ENCODE measurements around the gene GIMAP1. TPM values are rescaled to one million over a fixed set of nuclear protein-coding genes. Genes with fewer than 3 reads are reported as not detected.
A peak's percentile ranks its signal among the peaks of the same experiment; 100 is the strongest.

The GIMAP1 gene
- total and polyA plus RNA-seq, 10 donors = 8.7 to 61.2 (median 34.3) TPM

GRCh38 chr7:150686030-150686631, 30.3 kb upstream of the GIMAP1 start:
- H3K36me3 ChIP-seq = peaks cover 11 to 40% (median 26%) of the 10 kb centered on the region in 6 donors
- DNase-seq = no peak
- H3K4me3 ChIP-seq = peak overlapping the region; percentile 55 to 83 (median 66)

DNA sequence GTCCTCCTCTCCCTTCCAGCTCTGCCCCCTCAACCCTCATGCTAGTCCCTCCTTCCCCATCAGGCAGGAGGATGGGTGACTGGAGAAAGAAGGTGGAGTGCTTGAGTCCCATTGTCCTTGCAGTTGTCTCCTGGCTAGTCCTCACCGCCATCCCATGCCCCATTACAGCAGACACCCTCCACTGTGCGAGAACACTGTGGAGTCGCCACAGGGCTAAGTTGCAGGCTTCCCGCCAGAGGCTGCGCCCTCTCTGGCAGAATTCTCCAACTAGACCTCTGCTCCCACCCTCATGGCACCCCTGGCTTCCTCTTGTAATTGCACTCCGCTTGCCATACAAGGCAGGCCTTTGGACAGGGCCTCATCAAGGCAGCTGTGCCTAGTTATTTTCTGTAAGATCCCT, 27.8 kb upstream of the GIMAP1 start:
- 97 to 100% (median 99%) methylated on average over 6 of the region's 6 CpGs for WGBS, 5 donors
- peak overlapping the region in 2 of 8 donors; percentile 55 to 83 for H3K4me3 ChIP-seq
- TF ChIP-seq CTCF (IDR thresholded peaks at IDR 0.05 in 8 of 11, conservative IDR thresholded peaks at IDR 0.05 in 3 of 11) = no peak
- TF ChIP-seq POLR2A (IDR thresholded peaks at IDR 0.05) = no peak
- TF ChIP-seq POLR2AphosphoS5 (IDR thresholded peaks at IDR 0.05) = no peak
- no peak for DNase-seq
- peak overlapping the region in 3 of 8 donors; percentile 92 to 93 (median 93) for H3K27ac ChIP-seq
- H3K9me3 ChIP-seq = peaks cover 0 to 39% (median 24%) of the 10 kb centered on the region in 8 donors
- H3K27me3 ChIP-seq (replicated peaks in 1 of 7) = no peaks in the 10 kb centered on the region
- H3K36me3 ChIP-seq = peaks cover 15 to 65% (median 44%) of the 10 kb centered on the region in 6 donors
- intact Hi-C loops (cut with DNase I; ENCODE audit: low total_unique reads) = loop anchor here (10.0 kb wide), 1 partner anchor 46 kb away; the partner anchor contains the start of gene GIMAP5
- peaks cover 12 to 73% (median 40%) of the 10 kb centered on the region in 6 donors for H3K4me1 ChIP-seq

More at GRCh38 chr7:150686030-150686631, 30.3 kb upstream of the GIMAP1 start:
- Histone ChIP-seq H3K4me1 (peaks cover 12 to 76% (median 40%) of the 10 kb centered on the region in 6 donors), H3K27ac (peak overlapping the region; percentile 70 to 95 (median 93)), H3K27me3 (replicated peaks in 1 of 7) (no peaks in the 10 kb centered on the region), H3K9me3 (peaks cover 0 to 14% (median under 1%) of the 10 kb centered on the region in 8 donors)
- WGBS, 5 donors = 5 to 11% (median 8%) methylated on average over 8 to 9 of the region's 9 CpGs
- TF ChIP-seq POLR2AphosphoS5 (IDR thresholded peaks at IDR 0.05) = no peak
- no peak for TF ChIP-seq POLR2A (IDR thresholded peaks at IDR 0.05)
- TF ChIP-seq CTCF (IDR thresholded peaks at IDR 0.05 in 8 of 11, conservative IDR thresholded peaks at IDR 0.05 in 3 of 11) = no peak
- intact Hi-C loops (cut with DNase I; ENCODE audit: low total_unique reads) = loop anchor here (10.0 kb wide), 1 partner anchor 49 kb away; the partner anchor contains the start of gene GIMAP5

GRCh38 chr7:150695654-150696053, 20.8 kb upstream of the GIMAP1 start:
- 55 to 82% (median 59%) methylated on average over 2 of the region's 2 CpGs for WGBS, 5 donors
- no peak overlapping the region for H3K27ac ChIP-seq
- no peak for DNase-seq
- H3K4me1 ChIP-seq = peaks cover 0 to 6% (median 0%) of the 10 kb centered on the region in 6 donors
- peaks cover 9 to 32% (median 23%) of the 10 kb centered on the region in 6 donors for H3K36me3 ChIP-seq
- intact Hi-C loops (cut with DNase I; ENCODE audit: low total_unique reads) = no loop called here
- TF ChIP-seq POLR2AphosphoS5 (IDR thresholded peaks at IDR 0.05) = no peak
- TF ChIP-seq CTCF (IDR thresholded peaks at IDR 0.05 in 8 of 11, conservative IDR thresholded peaks at IDR 0.05 in 3 of 11) = no peak
- TF ChIP-seq POLR2A (IDR thresholded peaks at IDR 0.05) = no peak
- no peak overlapping the region for H3K4me3 ChIP-seq
- peaks cover 8 to 99% (median 92%) of the 10 kb centered on the region in 8 donors for H3K9me3 ChIP-seq
- H3K27me3 ChIP-seq (replicated peaks in 1 of 7) = no peaks in the 10 kb centered on the region

GRCh38 chr7:150703209-150703608, 13.2 kb upstream of the GIMAP1 start:
- no peak for DNase-seq
- peaks cover 13 to 96% (median 92%) of the 10 kb centered on the region in 8 donors for H3K9me3 ChIP-seq
- H3K4me1 ChIP-seq = no peaks in the 10 kb centered on the region
- intact Hi-C loops (cut with DNase I; ENCODE audit: low total_unique reads) = no loop called here
- H3K27ac ChIP-seq = no peak overlapping the region
- TF ChIP-seq POLR2A (IDR thresholded peaks at IDR 0.05) = no peak
- no peak for TF ChIP-seq POLR2AphosphoS5 (IDR thresholded peaks at IDR 0.05)
- no peak for TF ChIP-seq CTCF (IDR thresholded peaks at IDR 0.05 in 8 of 11, conservative IDR thresholded peaks at IDR 0.05 in 3 of 11)
- H3K27me3 ChIP-seq (replicated peaks in 1 of 7) = no peaks in the 10 kb centered on the region
- no peak overlapping the region for H3K4me3 ChIP-seq
- H3K36me3 ChIP-seq = no peaks in the 10 kb centered on the region
- WGBS, 5 donors = 92 to 100% (median 96%) methylated on average over 1 of the region's 1 CpG

All from spleen (tissue), 11 donors.